Measurements from ENCODE around the gene USP13.

Gene USP13

DNA sequence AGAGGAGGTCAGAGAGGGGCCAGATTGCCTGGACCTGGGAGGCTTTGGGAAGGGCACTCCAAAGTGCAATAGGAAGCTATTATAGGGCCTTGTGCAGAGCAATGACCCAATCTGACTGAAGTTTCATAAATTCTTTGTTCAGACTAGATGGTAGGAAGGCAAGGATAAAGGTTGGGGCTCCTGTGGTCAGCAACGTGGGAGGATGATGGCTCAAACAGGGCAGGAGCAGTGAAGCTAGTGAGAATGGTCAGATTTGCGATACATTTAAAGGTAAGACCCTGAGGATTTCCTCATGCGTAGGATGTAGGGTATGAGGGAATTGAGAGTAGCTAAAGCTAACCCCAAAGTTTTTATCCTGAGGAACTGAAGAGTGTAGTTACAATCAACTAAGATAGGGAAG is 139.0 kb downstream of the USP13 start:
- Histone ChIP-seq H3K4me3 (ENCODE audit: low read length in 2 of 2) (no peak overlapping the region), H3K9ac (ENCODE audit: low read length in 2 of 2) (no peak overlapping the region), H3K27me3 (ENCODE audit: control insufficient read depth in 1 of 2, insufficient read depth in 2 of 2, low read length in 2 of 2) (no peaks in the 10 kb centered on the region), H3K27ac (ENCODE audit: low read length) (no peak overlapping the region), H3K9me3 (ENCODE audit: control insufficient read depth in 2 of 2, low read length in 2 of 2) (no peaks in the 10 kb centered on the region), H3K4me1 (ENCODE audit: control insufficient read depth, insufficient read depth, low read length) (no peaks in the 10 kb centered on the region), H3K36me3 (ENCODE audit: control insufficient read depth in 2 of 2, insufficient read depth in 2 of 2, low read length in 2 of 2) (no peaks in the 10 kb centered on the region)

- Histone ChIP-seq H3K36me3 (ENCODE audit: control insufficient read depth in 2 of 2, insufficient read depth in 2 of 2, low read length in 2 of 2) (no peaks in the 10 kb centered on the region), H3K4me1 (ENCODE audit: control insufficient read depth, insufficient read depth, low read length) (no peaks in the 10 kb centered on the region), H3K27me3 (ENCODE audit: control insufficient read depth in 1 of 2, insufficient read depth in 2 of 2, low read length in 2 of 2) (no peaks in the 10 kb centered on the region), H3K4me3 (ENCODE audit: low read length in 2 of 2) (no peak overlapping the region), H3K27ac (ENCODE audit: low read length) (no peak overlapping the region), H3K9me3 (ENCODE audit: control insufficient read depth in 2 of 2, low read length in 2 of 2) (no peaks in the 10 kb centered on the region), H3K9ac (ENCODE audit: low read length in 2 of 2) (no peak overlapping the region)
Observed at GRCh38 chr3:179794355-179794754, 141.5 kb downstream of the USP13 start.

DNA sequence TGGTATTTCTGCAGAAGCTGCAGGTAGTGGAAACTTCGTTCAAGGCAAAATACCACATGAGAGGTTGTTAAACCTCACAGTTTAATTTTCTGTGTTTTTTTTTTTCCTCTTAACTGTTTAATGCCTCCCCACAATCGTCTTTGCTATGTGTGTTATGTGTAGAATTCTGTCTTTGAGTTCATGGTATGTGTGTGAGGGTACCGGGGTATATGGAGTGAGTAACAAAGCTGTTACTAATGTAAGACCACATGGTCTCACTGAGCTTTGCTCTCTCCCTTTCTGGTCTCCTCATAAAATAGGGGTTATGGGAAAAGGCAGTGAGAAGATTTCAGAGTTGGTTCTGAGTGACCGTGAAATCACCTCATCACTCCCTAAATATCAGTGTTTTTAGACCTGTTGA is 143.6 kb downstream of the USP13 start:
- no peaks in the 10 kb centered on the region for H3K4me1 ChIP-seq (ENCODE audit: control insufficient read depth, insufficient read depth, low read length)
- no peaks in the 10 kb centered on the region for H3K27me3 ChIP-seq (ENCODE audit: control insufficient read depth in 1 of 2, insufficient read depth in 2 of 2, low read length in 2 of 2)
- no peaks in the 10 kb centered on the region for H3K9me3 ChIP-seq (ENCODE audit: control insufficient read depth in 2 of 2, low read length in 2 of 2)
- H3K36me3 ChIP-seq (ENCODE audit: control insufficient read depth in 2 of 2, insufficient read depth in 2 of 2, low read length in 2 of 2), result no peaks in the 10 kb centered on the region
- H3K4me3 ChIP-seq (ENCODE audit: low read length in 2 of 2), result no peak overlapping the region
- no peak overlapping the region for H3K9ac ChIP-seq (ENCODE audit: low read length in 2 of 2)
- no peak overlapping the region for H3K27ac ChIP-seq (ENCODE audit: low read length)

DNA sequence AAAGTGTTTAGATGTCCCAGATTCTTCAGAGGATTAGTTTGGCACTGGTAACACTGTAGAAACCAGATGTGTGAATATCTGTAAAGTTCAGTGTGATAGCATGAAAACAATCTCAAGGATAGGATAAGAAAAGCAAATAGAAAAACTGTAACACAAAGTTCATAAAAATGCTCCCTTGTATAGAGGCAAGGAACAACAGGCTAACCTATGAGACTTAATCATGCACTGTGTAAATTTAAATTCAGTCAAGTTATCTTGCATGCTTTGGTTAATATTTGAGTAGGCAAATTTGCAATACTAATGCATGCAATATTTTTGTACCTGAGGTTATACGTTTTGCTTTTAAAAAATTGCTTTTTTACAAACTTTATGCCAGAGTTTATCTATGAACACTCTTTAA is 144.4 kb downstream of the USP13 start:
- Histone ChIP-seq H3K9me3 (ENCODE audit: control insufficient read depth in 2 of 2, low read length in 2 of 2) (no peaks in the 10 kb centered on the region), H3K27ac (ENCODE audit: low read length) (no peak overlapping the region), H3K9ac (ENCODE audit: low read length in 2 of 2) (no peak overlapping the region), H3K36me3 (ENCODE audit: control insufficient read depth in 2 of 2, insufficient read depth in 2 of 2, low read length in 2 of 2) (no peaks in the 10 kb centered on the region), H3K4me1 (ENCODE audit: control insufficient read depth, insufficient read depth, low read length) (no peaks in the 10 kb centered on the region), H3K4me3 (ENCODE audit: low read length in 2 of 2) (no peak overlapping the region), H3K27me3 (ENCODE audit: control insufficient read depth in 1 of 2, insufficient read depth in 2 of 2, low read length in 2 of 2) (no peaks in the 10 kb centered on the region)

DNA sequence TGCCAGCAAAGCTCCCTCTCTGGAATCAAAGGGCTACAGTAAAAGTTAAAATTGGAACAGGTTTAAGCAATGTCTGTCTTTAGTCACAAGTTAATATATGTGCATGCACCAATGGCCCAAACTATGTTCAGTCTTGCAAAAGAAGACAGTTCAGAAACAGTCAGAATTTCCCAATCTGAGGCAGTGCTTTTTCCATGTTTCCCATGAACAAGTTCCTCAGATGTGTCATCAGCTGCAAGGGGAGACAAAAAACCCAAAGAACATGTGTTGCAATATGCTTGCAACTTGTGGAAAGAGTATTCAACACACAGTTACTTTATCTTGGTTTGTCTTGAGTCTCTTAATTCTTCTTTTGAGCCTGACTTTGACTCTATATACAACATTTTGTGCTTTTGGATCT is 148.4 kb downstream of the USP13 start:
- Histone ChIP-seq H3K27ac (ENCODE audit: low read length) (no peak overlapping the region), H3K27me3 (ENCODE audit: control insufficient read depth in 1 of 2, insufficient read depth in 2 of 2, low read length in 2 of 2) (no peaks in the 10 kb centered on the region), H3K4me3 (ENCODE audit: low read length in 2 of 2) (no peak overlapping the region), H3K9me3 (ENCODE audit: control insufficient read depth in 2 of 2, low read length in 2 of 2) (no peaks in the 10 kb centered on the region), H3K36me3 (ENCODE audit: control insufficient read depth in 2 of 2, insufficient read depth in 2 of 2, low read length in 2 of 2) (no peaks in the 10 kb centered on the region), H3K9ac (ENCODE audit: low read length in 2 of 2) (no peak overlapping the region), H3K4me1 (ENCODE audit: control insufficient read depth, insufficient read depth, low read length) (no peaks in the 10 kb centered on the region)

DNA sequence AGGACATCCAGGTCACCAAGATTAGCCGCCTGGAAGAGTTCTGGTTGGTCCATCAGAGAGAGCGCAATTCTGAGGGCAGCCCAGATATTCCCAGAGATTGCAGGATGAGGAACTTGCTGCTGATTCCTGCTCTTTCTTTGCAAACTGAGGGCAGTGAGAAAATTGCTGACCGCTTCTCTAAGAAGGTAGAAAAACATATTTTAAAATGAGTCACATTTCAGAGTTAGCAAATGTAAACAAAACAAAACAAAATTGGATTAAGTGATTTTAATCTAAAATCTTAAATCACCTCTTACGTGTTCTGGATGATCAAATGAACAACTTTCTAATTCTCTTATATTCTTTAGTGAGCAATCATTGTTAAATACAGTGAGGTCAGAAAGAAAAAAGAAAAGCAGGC is 149.0 kb downstream of the USP13 start:
- no peaks in the 10 kb centered on the region for H3K27me3 ChIP-seq (ENCODE audit: control insufficient read depth in 1 of 2, insufficient read depth in 2 of 2, low read length in 2 of 2)
- no peaks in the 10 kb centered on the region for H3K9me3 ChIP-seq (ENCODE audit: control insufficient read depth in 2 of 2, low read length in 2 of 2)
- no peaks in the 10 kb centered on the region for H3K4me1 ChIP-seq (ENCODE audit: control insufficient read depth, insufficient read depth, low read length)
- no peak overlapping the region for H3K9ac ChIP-seq (ENCODE audit: low read length in 2 of 2)
- no peak overlapping the region for H3K27ac ChIP-seq (ENCODE audit: low read length)
- no peaks in the 10 kb centered on the region for H3K36me3 ChIP-seq (ENCODE audit: control insufficient read depth in 2 of 2, insufficient read depth in 2 of 2, low read length in 2 of 2)
- H3K4me3 ChIP-seq (ENCODE audit: low read length in 2 of 2), result no peak overlapping the region

- Histone ChIP-seq H3K27me3 (ENCODE audit: control insufficient read depth in 1 of 2, insufficient read depth in 2 of 2, low read length in 2 of 2) (no peaks in the 10 kb centered on the region), H3K27ac (ENCODE audit: low read length) (no peak overlapping the region), H3K4me1 (ENCODE audit: control insufficient read depth, insufficient read depth, low read length) (no peaks in the 10 kb centered on the region), H3K36me3 (ENCODE audit: control insufficient read depth in 2 of 2, insufficient read depth in 2 of 2, low read length in 2 of 2) (no peaks in the 10 kb centered on the region), H3K9ac (ENCODE audit: low read length in 2 of 2) (no peak overlapping the region), H3K9me3 (ENCODE audit: control insufficient read depth in 2 of 2, low read length in 2 of 2) (no peaks in the 10 kb centered on the region), H3K4me3 (ENCODE audit: low read length in 2 of 2) (no peak overlapping the region)
Observed at GRCh38 chr3:179806177-179806576, 153.3 kb downstream of the USP13 start.

GRCh38 chr3:179807588-179807987 is 154.7 kb downstream of the USP13 start:
- no peak overlapping the region for H3K27ac ChIP-seq (ENCODE audit: low read length)
- H3K9ac ChIP-seq (ENCODE audit: low read length in 2 of 2), result no peak overlapping the region

GRCh38 chr3:179809639-179810038 is 156.8 kb downstream of the USP13 start:
- H3K4me1 ChIP-seq (ENCODE audit: control insufficient read depth, insufficient read depth, low read length), result no peaks in the 10 kb centered on the region
- no peaks in the 10 kb centered on the region for H3K27me3 ChIP-seq (ENCODE audit: control insufficient read depth in 1 of 2, insufficient read depth in 2 of 2, low read length in 2 of 2)
- H3K9me3 ChIP-seq (ENCODE audit: control insufficient read depth in 2 of 2, low read length in 2 of 2), result no peaks in the 10 kb centered on the region
- no peak overlapping the region for H3K4me3 ChIP-seq (ENCODE audit: low read length in 2 of 2)
- no peak overlapping the region for H3K27ac ChIP-seq (ENCODE audit: low read length)
- H3K9ac ChIP-seq (ENCODE audit: low read length in 2 of 2), result no peak overlapping the region
- no peaks in the 10 kb centered on the region for H3K36me3 ChIP-seq (ENCODE audit: control insufficient read depth in 2 of 2, insufficient read depth in 2 of 2, low read length in 2 of 2)

More at GRCh38 chr3:179807588-179807987, 154.7 kb downstream of the USP13 start:
- Histone ChIP-seq H3K9me3 (ENCODE audit: control insufficient read depth in 2 of 2, low read length in 2 of 2) (no peaks in the 10 kb centered on the region), H3K4me3 (ENCODE audit: low read length in 2 of 2) (no peak overlapping the region), H3K4me1 (ENCODE audit: control insufficient read depth, insufficient read depth, low read length) (no peaks in the 10 kb centered on the region), H3K27me3 (ENCODE audit: control insufficient read depth in 1 of 2, insufficient read depth in 2 of 2, low read length in 2 of 2) (no peaks in the 10 kb centered on the region), H3K36me3 (ENCODE audit: control insufficient read depth in 2 of 2, insufficient read depth in 2 of 2, low read length in 2 of 2) (no peaks in the 10 kb centered on the region)

GRCh38 chr3:179811321-179812095 is 158.7 kb downstream of the USP13 start:
- Histone ChIP-seq H3K4me1 (ENCODE audit: control insufficient read depth, insufficient read depth, low read length) (no peaks in the 10 kb centered on the region), H3K27me3 (ENCODE audit: control insufficient read depth in 1 of 2, insufficient read depth in 2 of 2, low read length in 2 of 2) (no peaks in the 10 kb centered on the region), H3K4me3 (ENCODE audit: low read length in 2 of 2) (no peak overlapping the region), H3K27ac (ENCODE audit: low read length) (no peak overlapping the region), H3K9ac (ENCODE audit: low read length in 2 of 2) (no peak overlapping the region), H3K9me3 (ENCODE audit: control insufficient read depth in 2 of 2, low read length in 2 of 2) (no peaks in the 10 kb centered on the region), H3K36me3 (ENCODE audit: control insufficient read depth in 2 of 2, insufficient read depth in 2 of 2, low read length in 2 of 2) (no peaks in the 10 kb centered on the region)

DNA sequence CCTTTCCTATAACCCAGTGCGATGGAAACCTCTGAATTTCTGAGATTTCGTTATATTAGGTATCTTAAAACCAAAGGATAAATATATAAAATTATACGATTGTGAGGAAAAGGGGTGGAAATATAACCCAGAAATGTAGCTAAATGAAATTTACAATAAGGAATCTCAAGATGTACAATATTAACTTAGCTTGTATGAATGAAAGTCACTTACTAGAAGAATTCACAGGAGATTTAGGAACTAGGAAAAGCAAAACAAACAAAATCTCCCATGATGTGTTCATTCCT is 159.2 kb downstream of the USP13 start:
- Histone ChIP-seq H3K36me3 (ENCODE audit: control insufficient read depth in 2 of 2, insufficient read depth in 2 of 2, low read length in 2 of 2) (no peaks in the 10 kb centered on the region), H3K27ac (ENCODE audit: low read length) (no peak overlapping the region), H3K4me1 (ENCODE audit: control insufficient read depth, insufficient read depth, low read length) (no peaks in the 10 kb centered on the region), H3K9ac (ENCODE audit: low read length in 2 of 2) (no peak overlapping the region), H3K4me3 (ENCODE audit: low read length in 2 of 2) (no peak overlapping the region), H3K27me3 (ENCODE audit: control insufficient read depth in 1 of 2, insufficient read depth in 2 of 2, low read length in 2 of 2) (no peaks in the 10 kb centered on the region), H3K9me3 (ENCODE audit: control insufficient read depth in 2 of 2, low read length in 2 of 2) (no peaks in the 10 kb centered on the region)

Data from stomach smooth muscle (tissue), 2 donors.